DMS53 treated with DMSO at 0.1 percent for 48 hours (cell line): ENCODE results near the gene KIF20B.

Experiments used
- DNase-seq: peaks from one replicate; lab custom pipeline; 2025; ENCODE audit not compliant: unreplicated experiment; lab: John Stamatoyannopoulos, UW

KIF20B gene, protein sequence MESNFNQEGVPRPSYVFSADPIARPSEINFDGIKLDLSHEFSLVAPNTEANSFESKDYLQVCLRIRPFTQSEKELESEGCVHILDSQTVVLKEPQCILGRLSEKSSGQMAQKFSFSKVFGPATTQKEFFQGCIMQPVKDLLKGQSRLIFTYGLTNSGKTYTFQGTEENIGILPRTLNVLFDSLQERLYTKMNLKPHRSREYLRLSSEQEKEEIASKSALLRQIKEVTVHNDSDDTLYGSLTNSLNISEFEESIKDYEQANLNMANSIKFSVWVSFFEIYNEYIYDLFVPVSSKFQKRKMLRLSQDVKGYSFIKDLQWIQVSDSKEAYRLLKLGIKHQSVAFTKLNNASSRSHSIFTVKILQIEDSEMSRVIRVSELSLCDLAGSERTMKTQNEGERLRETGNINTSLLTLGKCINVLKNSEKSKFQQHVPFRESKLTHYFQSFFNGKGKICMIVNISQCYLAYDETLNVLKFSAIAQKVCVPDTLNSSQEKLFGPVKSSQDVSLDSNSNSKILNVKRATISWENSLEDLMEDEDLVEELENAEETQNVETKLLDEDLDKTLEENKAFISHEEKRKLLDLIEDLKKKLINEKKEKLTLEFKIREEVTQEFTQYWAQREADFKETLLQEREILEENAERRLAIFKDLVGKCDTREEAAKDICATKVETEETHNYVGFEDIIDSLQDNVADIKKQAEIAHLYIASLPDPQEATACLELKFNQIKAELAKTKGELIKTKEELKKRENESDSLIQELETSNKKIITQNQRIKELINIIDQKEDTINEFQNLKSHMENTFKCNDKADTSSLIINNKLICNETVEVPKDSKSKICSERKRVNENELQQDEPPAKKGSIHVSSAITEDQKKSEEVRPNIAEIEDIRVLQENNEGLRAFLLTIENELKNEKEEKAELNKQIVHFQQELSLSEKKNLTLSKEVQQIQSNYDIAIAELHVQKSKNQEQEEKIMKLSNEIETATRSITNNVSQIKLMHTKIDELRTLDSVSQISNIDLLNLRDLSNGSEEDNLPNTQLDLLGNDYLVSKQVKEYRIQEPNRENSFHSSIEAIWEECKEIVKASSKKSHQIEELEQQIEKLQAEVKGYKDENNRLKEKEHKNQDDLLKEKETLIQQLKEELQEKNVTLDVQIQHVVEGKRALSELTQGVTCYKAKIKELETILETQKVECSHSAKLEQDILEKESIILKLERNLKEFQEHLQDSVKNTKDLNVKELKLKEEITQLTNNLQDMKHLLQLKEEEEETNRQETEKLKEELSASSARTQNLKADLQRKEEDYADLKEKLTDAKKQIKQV (N-terminal part only)

GRCh38 chr10:89701242-89702120 lies at the start of gene KIF20B:
TSS of gene KIF20B (plus strand) at chr10:89701590. CDS start at chr10:89705295, 3,705 bp downstream.
- DNase-seq, result peak; percentile 94

GRCh38 chr10:89651916-89652573 lies 49.3 kb upstream of the KIF20B start:
- no peak for DNase-seq

- DNase-seq, result no peak
These were observed 48.5 kb upstream of the KIF20B start for GRCh38 chr10:89652806-89653370.

DNA sequence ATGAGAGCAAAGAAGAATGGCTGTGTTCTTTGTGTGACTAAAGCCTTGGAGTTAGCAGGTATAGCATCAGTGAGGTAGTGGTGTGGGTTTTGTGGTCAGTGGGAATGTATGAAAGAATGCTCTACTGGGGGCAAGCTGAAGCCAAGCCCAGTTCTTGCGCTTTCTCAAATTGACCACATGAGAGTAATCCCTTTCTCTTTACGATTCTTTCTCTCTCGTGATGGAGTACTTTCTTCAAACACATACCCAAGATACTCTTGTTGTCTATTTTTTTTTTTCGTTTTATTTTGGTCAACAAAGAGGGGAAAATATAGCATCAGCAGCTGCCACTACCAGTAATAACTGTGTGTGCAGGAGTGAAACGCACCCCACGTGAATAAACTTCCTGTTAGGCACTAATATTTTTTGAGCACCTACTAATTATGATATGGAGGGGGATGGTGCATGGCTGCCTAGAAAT lies 48.0 kb upstream of the KIF20B start:
- no peak for DNase-seq

GRCh38 chr10:89655722-89656121 lies 45.7 kb upstream of the KIF20B start:
- DNase-seq, result no peak

DNA sequence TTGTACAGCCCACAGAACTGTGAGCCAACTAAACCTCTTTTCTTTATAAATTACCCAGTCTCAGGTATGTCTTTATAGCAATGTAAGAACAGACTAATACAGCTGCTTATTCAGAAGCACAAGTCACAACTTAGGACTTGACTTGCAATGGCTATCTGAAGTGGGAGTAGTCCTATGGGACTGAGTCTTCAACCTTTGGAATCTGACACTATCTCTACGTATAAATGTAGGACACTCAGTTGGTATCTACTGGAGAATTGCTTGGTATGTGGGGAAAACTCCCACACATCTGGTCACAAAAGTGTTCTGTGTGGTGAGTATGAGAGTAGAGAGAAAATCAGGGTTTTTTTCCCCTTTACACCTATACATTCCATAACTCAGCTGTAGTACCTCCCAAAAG lies 44.1 kb upstream of the KIF20B start:
- DNase-seq, result no peak

DNA sequence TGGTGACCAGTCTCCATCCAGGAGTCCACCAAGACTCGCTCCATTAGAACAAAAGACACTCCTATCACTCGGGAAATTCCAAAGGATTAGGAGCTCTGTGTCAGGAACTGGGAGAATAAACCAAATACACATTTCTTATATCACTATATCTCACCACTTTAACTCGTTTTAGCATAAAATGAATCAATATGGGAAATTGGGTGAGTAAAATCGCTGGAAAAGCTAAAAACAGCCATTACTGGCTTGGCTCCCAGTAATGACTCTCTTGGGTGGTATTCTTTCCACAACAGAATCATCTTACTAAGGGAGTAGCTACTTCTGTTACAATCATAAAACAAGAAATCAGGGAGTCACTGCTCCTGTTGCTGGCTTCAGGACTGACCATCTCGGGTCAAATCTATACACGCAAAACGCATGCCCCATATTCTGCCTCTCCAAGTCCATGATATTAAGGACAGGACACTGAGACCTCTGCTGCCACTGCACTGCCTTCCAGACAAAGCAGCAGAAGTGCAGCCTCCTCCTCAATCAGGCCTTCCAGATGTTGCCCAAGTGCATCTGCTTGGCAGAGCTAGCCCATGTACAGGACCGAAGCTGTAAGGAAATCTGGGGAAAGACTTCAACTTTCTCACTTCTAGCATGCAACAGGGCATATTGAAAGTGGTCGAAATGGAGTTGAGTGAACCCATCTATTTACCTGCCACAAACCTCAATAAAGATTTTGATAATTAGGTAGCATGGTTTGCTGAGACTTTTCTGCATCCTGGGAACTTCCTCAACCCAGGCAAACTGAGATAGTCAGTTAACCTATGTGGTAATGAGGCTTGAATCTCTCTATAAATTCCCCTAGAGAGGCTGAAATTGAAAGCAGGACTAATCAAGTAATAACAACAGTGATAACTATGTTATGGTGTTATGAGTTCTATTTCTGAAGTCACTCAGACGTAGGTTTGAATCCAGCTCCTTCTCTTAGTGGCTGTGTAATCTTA lies 42.0 kb upstream of the KIF20B start:
- DNase-seq, result no peak

DNA sequence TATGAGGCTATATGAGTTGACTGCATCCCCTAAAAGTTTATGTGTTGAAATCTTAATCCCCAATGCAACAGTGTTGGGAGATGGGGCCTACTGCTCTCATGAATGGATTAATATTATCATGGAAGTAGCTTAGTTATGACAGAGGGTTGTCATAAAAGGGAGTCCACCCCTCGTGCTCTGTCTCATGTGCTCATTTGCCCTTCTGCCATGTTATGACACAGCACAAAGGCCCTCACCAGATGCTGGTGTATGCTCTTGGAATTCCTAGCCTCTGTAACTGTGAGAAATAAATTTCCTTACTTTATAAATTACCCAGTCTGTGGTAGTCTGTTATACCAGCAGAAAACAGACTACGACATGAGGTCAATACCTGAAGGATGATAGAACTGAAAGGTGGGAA lies 38.8 kb upstream of the KIF20B start:
- no peak for DNase-seq

DNA sequence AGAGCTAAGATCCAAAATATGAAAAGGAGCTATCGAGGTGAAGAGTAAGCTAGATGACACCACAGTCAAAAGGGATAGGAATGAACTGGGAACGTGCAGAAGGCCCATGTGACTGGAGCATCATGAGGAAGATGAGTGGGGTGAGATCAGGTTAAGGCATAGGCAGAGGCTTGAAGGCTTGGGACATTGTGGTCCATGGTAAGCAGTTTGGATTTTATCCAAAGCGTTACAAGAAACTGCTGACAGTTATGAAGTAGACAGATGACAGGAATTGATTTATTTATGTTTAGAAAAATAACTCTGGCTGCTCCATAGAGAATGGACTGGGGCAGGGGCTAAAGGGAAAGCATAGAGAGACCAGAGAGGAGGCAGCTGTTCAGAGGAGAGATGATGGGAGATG lies 38.2 kb upstream of the KIF20B start:
- DNase-seq, result no peak

GRCh38 chr10:89664203-89664602 lies 37.2 kb upstream of the KIF20B start:
- DNase-seq, result no peak

GRCh38 chr10:89665302-89665701 lies 36.1 kb upstream of the KIF20B start:
- no peak for DNase-seq

DNA sequence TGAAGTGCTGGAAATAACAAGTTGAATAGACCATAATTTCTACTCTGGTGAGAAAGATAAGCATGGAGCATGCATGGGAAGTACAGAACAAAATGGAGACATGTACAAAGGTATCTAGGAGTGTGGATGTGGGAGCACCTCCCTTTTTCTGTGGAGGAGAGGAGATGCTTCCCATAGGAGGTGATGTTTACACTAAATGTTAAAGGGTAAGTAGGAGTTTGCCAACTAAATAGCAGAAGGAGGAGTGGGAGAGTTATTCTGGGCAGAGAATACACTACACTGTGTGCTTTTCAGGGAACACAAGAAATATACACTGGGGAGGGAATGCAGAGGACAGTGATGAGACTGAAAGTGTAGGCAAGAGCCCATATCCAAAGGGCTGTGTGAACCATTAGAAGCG lies 35.3 kb upstream of the KIF20B start:
- DNase-seq, result no peak

DNA sequence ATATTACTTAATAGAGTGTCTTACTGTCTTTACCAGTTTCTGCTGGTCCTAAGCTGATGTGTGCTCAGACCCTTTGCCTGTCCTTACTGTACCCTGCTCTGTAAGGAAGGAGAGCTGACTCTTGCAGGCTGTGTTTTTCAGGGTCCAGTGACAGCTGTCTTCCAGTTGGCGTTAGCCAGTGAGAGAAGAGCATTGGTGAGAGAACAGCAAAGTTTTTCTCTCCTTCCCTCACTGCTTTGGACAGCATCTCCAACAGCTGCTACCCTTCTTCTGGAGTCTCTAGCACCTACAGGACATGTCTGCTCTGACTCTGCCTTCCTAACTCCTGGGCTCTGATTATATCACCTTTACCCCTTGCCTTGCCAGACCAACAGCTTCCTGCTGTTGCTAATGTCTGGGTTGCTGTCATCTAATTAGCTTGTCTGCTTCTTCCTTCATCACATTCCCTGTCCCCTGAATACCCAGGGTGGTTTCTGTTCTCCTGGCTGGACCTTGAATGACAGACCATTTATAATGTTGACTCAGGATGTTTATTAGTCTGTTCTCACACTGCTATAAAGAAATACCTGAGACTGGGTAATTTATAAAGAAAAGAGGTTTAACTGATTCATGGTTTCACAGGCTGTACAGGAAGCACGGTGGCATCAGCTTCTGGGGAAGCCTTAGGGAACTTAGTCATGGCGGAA lies 32.9 kb upstream of the KIF20B start:
- no peak for DNase-seq

DNA sequence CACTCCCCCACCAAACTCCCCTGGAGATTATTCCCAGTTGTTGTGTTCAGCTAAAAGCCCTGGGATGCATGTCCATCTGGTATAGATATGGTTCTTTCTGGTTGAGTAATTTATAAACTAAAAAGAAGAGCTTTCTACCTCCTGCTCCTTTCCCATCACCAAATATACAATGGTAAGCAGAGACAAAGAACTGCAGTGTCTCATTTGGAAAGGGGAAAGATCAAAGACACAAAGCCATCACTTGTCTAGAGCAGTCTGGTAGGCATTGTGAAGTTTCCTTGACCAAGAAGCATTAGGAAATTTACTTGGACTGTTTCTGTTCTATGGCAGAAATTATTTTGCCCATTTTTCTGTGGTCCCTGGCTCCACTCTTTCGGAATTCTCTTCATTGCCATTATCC lies 31.4 kb upstream of the KIF20B start:
- DNase-seq, result no peak

- no peak for DNase-seq
These were observed 30.5 kb upstream of the KIF20B start for GRCh38 chr10:89670926-89671325.

- DNase-seq, result no peak
These were observed 24.0 kb upstream of the KIF20B start for GRCh38 chr10:89677341-89677740.

- no peak for DNase-seq
These were observed 21.4 kb upstream of the KIF20B start for GRCh38 chr10:89679986-89680385.

- peak; percentile 88 for DNase-seq
These were observed 17.5 kb upstream of the KIF20B start for GRCh38 chr10:89683883-89684282.
